ENCODE measurements around the gene RHOD.

DNA sequence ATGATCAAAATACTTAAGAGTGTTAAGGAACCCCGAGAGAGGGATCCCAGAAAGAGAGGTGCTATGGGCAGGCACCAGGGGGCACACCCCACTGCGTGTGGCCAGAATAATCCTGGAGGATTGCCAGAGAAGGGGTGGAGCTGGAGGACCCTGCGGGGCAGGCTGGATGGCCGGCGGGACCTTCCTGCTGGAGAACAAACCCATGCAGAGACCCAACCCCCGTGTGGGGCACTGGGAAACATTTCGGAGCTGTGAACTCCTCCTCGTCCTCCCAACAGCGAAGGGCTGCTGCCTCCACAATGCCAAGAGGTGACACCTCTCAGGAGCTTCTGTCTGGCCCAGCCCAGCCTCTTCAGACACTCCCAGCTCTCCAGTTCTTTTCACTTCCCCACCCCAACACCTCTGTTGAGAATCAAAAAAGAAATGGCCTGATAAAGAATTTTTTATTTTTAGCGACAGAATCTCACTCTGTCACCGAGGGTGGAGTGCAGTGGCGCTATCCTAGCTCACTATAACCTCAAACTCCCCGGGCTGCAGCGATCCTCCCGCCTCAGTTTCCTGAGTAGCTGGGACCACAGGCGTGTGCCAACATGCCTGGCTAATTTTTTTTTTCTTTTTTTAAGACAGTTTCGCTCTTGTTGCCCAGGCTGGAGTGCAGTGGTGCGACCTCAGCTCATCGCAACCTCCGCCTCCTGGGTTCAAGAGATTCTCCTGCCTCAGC, 25.6 kb downstream of the RHOD start:
- TF ChIP-seq GABPA (IDR thresholded peaks at IDR 0.05; ENCODE audit: low read depth) (no peak), RFX5 (IDR thresholded peaks at IDR 0.05; ENCODE audit: low read length) (no peak)
- TF ChIP-seq, protein P1, sequence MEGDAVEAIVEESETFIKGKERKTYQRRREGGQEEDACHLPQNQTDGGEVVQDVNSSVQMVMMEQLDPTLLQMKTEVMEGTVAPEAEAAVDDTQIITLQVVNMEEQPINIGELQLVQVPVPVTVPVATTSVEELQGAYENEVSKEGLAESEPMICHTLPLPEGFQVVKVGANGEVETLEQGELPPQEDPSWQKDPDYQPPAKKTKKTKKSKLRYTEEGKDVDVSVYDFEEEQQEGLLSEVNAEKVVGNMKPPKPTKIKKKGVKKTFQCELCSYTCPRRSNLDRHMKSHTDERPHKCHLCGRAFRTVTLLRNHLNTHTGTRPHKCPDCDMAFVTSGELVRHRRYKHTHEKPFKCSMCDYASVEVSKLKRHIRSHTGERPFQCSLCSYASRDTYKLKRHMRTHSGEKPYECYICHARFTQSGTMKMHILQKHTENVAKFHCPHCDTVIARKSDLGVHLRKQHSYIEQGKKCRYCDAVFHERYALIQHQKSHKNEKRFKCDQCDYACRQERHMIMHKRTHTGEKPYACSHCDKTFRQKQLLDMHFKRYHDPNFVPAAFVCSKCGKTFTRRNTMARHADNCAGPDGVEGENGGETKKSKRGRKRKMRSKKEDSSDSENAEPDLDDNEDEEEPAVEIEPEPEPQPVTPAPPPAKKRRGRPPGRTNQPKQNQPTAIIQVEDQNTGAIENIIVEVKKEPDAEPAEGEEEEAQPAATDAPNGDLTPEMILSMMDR (IDR thresholded peaks at IDR 0.05), result no peak

All from SK-N-SH (cell line).